MCF 10A (cell line): Measurements from ENCODE around the gene EXOC6B. TPM values are rescaled to one million over a fixed set of nuclear protein-coding genes. Genes with fewer than 3 reads are reported as not detected.
A peak's percentile ranks its signal among the peaks of the same experiment; 100 is the strongest.

Experiments
- BruUV-seq: library from RNA; stranded (reverse); fragments of 400-500 nt; replicated peaks from 2 replicates; lab custom pipeline; 2021; lab: Mats Ljungman, UMichigan
- CTCF ChIA-PET: fragments of 300-600 bp; sonication (Branson Sonifier 250); formaldehyde crosslinking; extraction: SDS; loops from one replicate; lab custom pipeline; 2021; ENCODE audit warnings: antibody characterized with exemption, inconsistent platforms; lab: Yijun Ruan, JAX
- POLR2A ChIA-PET: fragments of 300-600, 350-650 bp; sonication (Branson Sonifier 250); formaldehyde crosslinking; extraction: SDS; loops from one replicate; lab custom pipeline; 2020; ENCODE audit warnings: antibody characterized with exemption, inconsistent platforms; lab: Yijun Ruan, JAX
- DNase-seq: peaks from one replicate; pipeline ENCODE4 v3.0.0-alpha.2; 2018; ENCODE audit not compliant: unreplicated experiment
- H3K27ac Mint-ChIP-seq: one replicate; pipeline ENCODE4 v1.8.0; 2022; ENCODE audit warnings: mild to moderate bottlenecking, low read depth, mixed read lengths; ENCODE audit not compliant: unreplicated experiment
- H3K27me3 Mint-ChIP-seq: one replicate; pipeline ENCODE4 v1.8.0; 2022; ENCODE audit warnings: mixed read lengths; ENCODE audit not compliant: insufficient read depth, unreplicated experiment
- H3K36me3 Mint-ChIP-seq: one replicate; pipeline ENCODE4 v1.8.0; 2022; ENCODE audit warnings: mild to moderate bottlenecking, moderate library complexity, mixed read lengths; ENCODE audit not compliant: insufficient read depth, unreplicated experiment
- H3K4me1 Mint-ChIP-seq: one replicate; pipeline ENCODE4 v1.8.0; 2022; ENCODE audit warnings: mixed read lengths; ENCODE audit not compliant: insufficient read depth, unreplicated experiment
- H3K4me3 Mint-ChIP-seq: one replicate; pipeline ENCODE4 v1.8.0; 2022; ENCODE audit warnings: mild to moderate bottlenecking, moderate library complexity, mixed read lengths; ENCODE audit not compliant: unreplicated experiment
- H3K9me3 Mint-ChIP-seq: one replicate; pipeline ENCODE4 v1.8.0; 2022; ENCODE audit warnings: mixed read lengths; ENCODE audit not compliant: unreplicated experiment
- intact Hi-C: fragments of 100-400 bp; cut with micrococcal nuclease; formaldehyde crosslinking; loops from 2 replicates; pipeline ENCODE4 v1.14.1; 2022
- total RNA-seq: library from RNA; stranded (reverse); gene quantifications from 2 replicates; pipeline ENCODE4 v1.2.3, GENCODE V29; 2022
- TF ChIP-seq, protein P1 (sequence below): fragments of 200-600 bp; IDR thresholded peaks from one replicate; pipeline ENCODE4 v1.8.0; 2022; ENCODE audit warnings: antibody characterized with exemption, mild to moderate bottlenecking; ENCODE audit not compliant: unreplicated experiment

EXOC6B gene
- total RNA-seq, 1 experiment from 2014 or later: 24.7 TPM

DNA sequence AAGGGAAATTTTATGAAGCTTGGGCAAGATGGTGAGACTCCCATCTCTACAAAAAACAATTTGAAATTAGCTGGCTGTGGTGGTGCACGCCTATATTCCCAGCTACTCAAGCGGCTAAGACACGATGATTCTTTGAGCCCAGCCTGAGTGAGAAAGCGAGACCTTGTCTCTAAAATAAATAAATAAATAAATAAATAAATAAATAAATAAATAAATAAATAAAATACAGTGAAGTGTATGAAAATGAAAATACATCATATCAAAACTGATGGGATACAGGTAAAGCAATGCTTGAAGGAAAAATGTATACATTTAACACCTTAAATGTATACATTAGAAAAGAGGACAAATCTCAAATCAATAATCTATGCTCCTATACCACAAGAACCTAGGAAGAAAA, 15.7 kb downstream of the EXOC6B start:
- Mint-ChIP-seq H3K27ac (no peak overlapping the region), H3K27me3 (no peaks in the 10 kb centered on the region), H3K4me1 (peaks cover 8% of the 10 kb centered on the region), H3K4me3 (no peak overlapping the region), H3K36me3 (no peaks in the 10 kb centered on the region), H3K9me3 (peaks cover 30% of the 10 kb centered on the region)
- no peak for DNase-seq
- POLR2A ChIA-PET: interaction anchor here (0.6 kb wide), 1 partner anchor 1260 kb away, joined by 3 read pairs; no protein-coding TSS in a partner anchor
- intact Hi-C loops: no loop called here
- CTCF ChIA-PET: interaction anchor here (1.2 kb wide), 1 partner anchor 38 kb away, joined by 3 read pairs; no protein-coding TSS in a partner anchor
- TF ChIP-seq, protein P1, sequence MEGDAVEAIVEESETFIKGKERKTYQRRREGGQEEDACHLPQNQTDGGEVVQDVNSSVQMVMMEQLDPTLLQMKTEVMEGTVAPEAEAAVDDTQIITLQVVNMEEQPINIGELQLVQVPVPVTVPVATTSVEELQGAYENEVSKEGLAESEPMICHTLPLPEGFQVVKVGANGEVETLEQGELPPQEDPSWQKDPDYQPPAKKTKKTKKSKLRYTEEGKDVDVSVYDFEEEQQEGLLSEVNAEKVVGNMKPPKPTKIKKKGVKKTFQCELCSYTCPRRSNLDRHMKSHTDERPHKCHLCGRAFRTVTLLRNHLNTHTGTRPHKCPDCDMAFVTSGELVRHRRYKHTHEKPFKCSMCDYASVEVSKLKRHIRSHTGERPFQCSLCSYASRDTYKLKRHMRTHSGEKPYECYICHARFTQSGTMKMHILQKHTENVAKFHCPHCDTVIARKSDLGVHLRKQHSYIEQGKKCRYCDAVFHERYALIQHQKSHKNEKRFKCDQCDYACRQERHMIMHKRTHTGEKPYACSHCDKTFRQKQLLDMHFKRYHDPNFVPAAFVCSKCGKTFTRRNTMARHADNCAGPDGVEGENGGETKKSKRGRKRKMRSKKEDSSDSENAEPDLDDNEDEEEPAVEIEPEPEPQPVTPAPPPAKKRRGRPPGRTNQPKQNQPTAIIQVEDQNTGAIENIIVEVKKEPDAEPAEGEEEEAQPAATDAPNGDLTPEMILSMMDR: no peak
- no TSS peak for BruUV-seq

GRCh38 chr2:72809095-72809494, 16.7 kb downstream of the EXOC6B start:
- intact Hi-C loops: no loop called here
- TF ChIP-seq, protein P1: no peak
- no TSS peak for BruUV-seq

DNA sequence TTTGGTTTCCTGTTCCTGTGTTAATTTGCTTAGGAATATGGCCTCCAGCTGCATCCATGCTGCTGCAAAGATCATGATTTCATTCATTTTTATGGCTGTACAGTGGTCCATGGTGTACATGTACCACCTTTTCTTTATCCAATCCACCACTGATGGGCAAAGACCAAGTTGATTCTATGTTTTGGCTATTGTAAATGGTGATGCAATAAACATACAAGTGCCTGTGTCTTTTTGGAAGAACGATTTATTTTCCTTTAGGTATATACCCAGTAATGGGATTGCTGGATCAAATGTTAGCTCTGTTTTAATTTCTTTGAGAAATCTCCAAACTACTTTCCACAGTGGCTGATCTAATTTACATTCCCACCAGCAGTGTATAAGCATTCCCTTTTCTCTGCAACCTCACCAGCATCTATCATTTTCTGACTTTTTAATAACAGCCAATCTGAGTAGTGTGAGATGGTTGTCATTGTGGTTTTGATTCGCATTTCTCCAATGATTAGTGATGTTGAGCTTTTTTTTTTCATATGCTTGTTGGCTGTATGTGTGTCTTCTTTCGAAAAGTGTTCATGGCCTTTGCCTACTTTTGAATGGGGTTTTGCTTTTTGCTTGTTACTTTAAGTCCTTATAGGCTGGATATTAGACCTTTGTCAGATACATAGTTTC, 19.4 kb downstream of the EXOC6B start:
- TF ChIP-seq, protein P1: no peak
- Mint-ChIP-seq H3K4me3 (no peak overlapping the region), H3K4me1 (peaks cover 6% of the 10 kb centered on the region), H3K9me3 (peaks cover 30% of the 10 kb centered on the region), H3K27ac (no peak overlapping the region), H3K36me3 (no peaks in the 10 kb centered on the region), H3K27me3 (no peaks in the 10 kb centered on the region)
- ChIA-PET CTCF (interaction anchor here (2.6 kb wide), 1 partner anchor 9 kb away, joined by 6 read pairs; no protein-coding TSS in a partner anchor), POLR2A (interaction anchor here (0.7 to 2.1 kb wide), 2 partner anchors 9 to 133 kb away, joined by 3 to 8 read pairs; no protein-coding TSS in a partner anchor)
- intact Hi-C loops: no loop called here
- no TSS peak for BruUV-seq
- DNase-seq: no peak

More at GRCh38 chr2:72809095-72809494, 16.7 kb downstream of the EXOC6B start:
- no peak for DNase-seq
- CTCF ChIA-PET: interaction anchor here (0.6 to 1.1 kb wide), 3 partner anchors 10 to 54 kb away, joined by 3 to 8 read pairs (median 3); no protein-coding TSS in a partner anchor
- Mint-ChIP-seq H3K9me3 (peaks cover 30% of the 10 kb centered on the region), H3K27me3 (no peaks in the 10 kb centered on the region), H3K4me3 (no peak overlapping the region), H3K36me3 (no peaks in the 10 kb centered on the region), H3K4me1 (peaks cover 8% of the 10 kb centered on the region), H3K27ac (peak overlapping the region; percentile 29)
- POLR2A ChIA-PET: no interaction called here

DNA sequence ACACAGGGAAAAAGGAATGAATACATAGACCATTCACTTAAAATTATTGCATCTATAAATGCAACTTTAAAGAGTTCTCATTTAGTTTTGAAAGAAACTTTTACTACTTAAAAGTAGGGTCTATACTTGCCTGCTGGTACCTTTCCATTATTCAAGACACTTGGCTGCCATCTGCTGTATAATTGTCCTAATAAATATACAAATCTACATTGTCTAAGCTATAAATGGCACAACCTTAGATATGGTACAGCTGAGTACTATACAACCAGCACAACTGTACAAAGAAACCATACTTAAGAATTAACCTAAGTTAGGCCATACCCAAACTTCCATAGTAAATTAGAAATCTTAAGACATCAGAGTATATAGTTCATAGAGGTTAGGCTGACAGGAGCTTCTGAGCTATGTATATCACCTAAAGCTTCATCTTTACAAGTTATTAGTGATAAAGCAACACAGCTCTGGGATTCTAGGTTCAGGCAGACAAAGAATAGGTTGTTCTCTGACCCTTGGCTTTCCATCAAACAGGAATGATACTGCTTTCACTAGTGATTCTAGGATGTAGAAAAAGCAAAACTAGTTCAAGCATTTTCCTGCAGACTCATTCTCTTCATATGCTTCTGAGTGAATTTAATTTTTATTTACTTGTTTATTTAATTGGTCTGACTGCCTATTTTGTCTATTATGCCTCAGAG, 22.1 kb downstream of the EXOC6B start:
- Mint-ChIP-seq H3K9me3 (peaks cover 11% of the 10 kb centered on the region), H3K4me1 (peaks cover 6% of the 10 kb centered on the region), H3K27ac (no peak overlapping the region), H3K27me3 (no peaks in the 10 kb centered on the region), H3K36me3 (no peaks in the 10 kb centered on the region), H3K4me3 (no peak overlapping the region)
- intact Hi-C loops: no loop called here
- CTCF ChIA-PET: interaction anchor here (0.7 to 1.0 kb wide), 4 partner anchors 10 to 56 kb away, joined by 3 to 6 read pairs (median 4); no protein-coding TSS in a partner anchor
- no peak for DNase-seq
- TF ChIP-seq, protein P1: no peak
- BruUV-seq: no TSS peak
- POLR2A ChIA-PET: interaction anchor here (1.4 kb wide), 1 partner anchor 9 kb away, joined by 4 read pairs; no protein-coding TSS in a partner anchor
